GM12878 (cell line): ENCODE data around the gene C1QTNF1. TPM values are rescaled to one million over a fixed set of nuclear protein-coding genes. Genes with fewer than 3 reads are reported as not detected.

Experiments
- ATAC-seq: fragments of 200-7000 bp; cut with Tn5 transposase; 3 replicates; pipeline ENCODE4 v1.9.1; 2020; ENCODE audit warnings: mild to moderate bottlenecking, moderate library complexity
- BruUV-seq: library from RNA; stranded (reverse); fragments of 400-500 nt; replicated peaks from 2 replicates; lab custom pipeline; 2021; lab: Mats Ljungman, UMichigan
- CTCF ChIA-PET: fragments of 300-600 bp; sonication (Branson Sonifier 250); formaldehyde crosslinking; extraction: SDS; loops from one replicate; lab custom pipeline; 2021; ENCODE audit warnings: inconsistent platforms; lab: Yijun Ruan, JAX
- POLR2A ChIA-PET: fragments of 350-600 bp; formaldehyde crosslinking; extraction: SDS; loops from one replicate; lab custom pipeline; 2021; ENCODE audit warnings: inconsistent platforms; lab: Charles Lee
- RAD21 ChIA-PET: fragments of 300-600 bp; sonication (Branson Sonifier 250); formaldehyde crosslinking; loops from one replicate; lab custom pipeline; 2023; ENCODE audit warnings: antibody characterized with exemption; ENCODE audit not compliant: unreplicated experiment; lab: Charles Lee
- SMC1A ChIA-PET: fragments of 300-600 bp; sonication (Branson Sonifier 250); formaldehyde crosslinking; loops from one replicate; lab custom pipeline; 2023; ENCODE audit not compliant: unreplicated experiment, uncharacterized antibody; lab: Charles Lee
- DNase-seq: peaks from one replicate; pipeline ENCODE4 v3.0.0-alpha.2; 2011; ENCODE audit warnings: low read depth, low spot score
- FAIRE-seq: peaks from 3 replicates; lab custom pipeline; 2011; peaks lifted over from hg19 to GRCh38; lab: Jason Lieb, UNC
- H2AFZ ChIP-seq: 2 replicates; pipeline ENCODE4 v1.6.0; 2011; ENCODE audit warnings: low read depth, low read length, control low read depth; ENCODE audit not compliant: control insufficient read depth
- H3K27ac ChIP-seq: 2 replicates; pipeline ENCODE4 v1.5.1; 2011; ENCODE audit warnings: control low read depth; ENCODE audit not compliant: control insufficient read depth, insufficient read depth
- H3K27me3 ChIP-seq, 2 experiments: replicated peaks in 1 of 2; 2 replicates each; pipeline versions ENCODE4 v1.6.0 to v1.6.1; 2011; ENCODE audit warnings: low read length in 1 of 2; ENCODE audit not compliant: control insufficient read depth in 2 of 2, insufficient read depth in 2 of 2
- H3K36me3 ChIP-seq, 2 experiments: 2 replicates each; pipeline ENCODE4 v1.5.1; 2011; ENCODE audit warnings: low read length in 1 of 2; ENCODE audit not compliant: control insufficient read depth in 2 of 2, insufficient read depth in 2 of 2
- H3K4me1 ChIP-seq: 2 replicates; pipeline ENCODE4 v1.6.1; 2011; ENCODE audit warnings: mild to moderate bottlenecking, low read length, moderate library complexity, mixed read lengths; ENCODE audit not compliant: control insufficient read depth, insufficient read depth
- H3K4me2 ChIP-seq: 2 replicates; pipeline ENCODE4 v1.6.0; 2011; ENCODE audit warnings: control low read depth; ENCODE audit not compliant: control insufficient read depth, insufficient read depth
- H3K4me3 ChIP-seq: fragments of 200-600 bp; sonication (generic); 2 replicates; pipeline ENCODE4 v1.5.1; 2016
- H3K79me2 ChIP-seq: 2 replicates; pipeline ENCODE4 v1.6.0; 2011; ENCODE audit warnings: low read length; ENCODE audit not compliant: control insufficient read depth, insufficient read depth
- H3K9ac ChIP-seq: 2 replicates; pipeline ENCODE4 v1.8.0; 2011; ENCODE audit warnings: low read length, control low read depth, mixed read lengths; ENCODE audit not compliant: control insufficient read depth, insufficient read depth
- H3K9me3 ChIP-seq: replicated peaks from 3 replicates; pipeline ENCODE4 v1.5.1; 2011; ENCODE audit warnings: mild to moderate bottlenecking, low read length; ENCODE audit not compliant: control insufficient read depth, insufficient read depth
- H4K20me1 ChIP-seq: 2 replicates; pipeline ENCODE4 v1.6.0; 2011; ENCODE audit not compliant: control insufficient read depth, insufficient read depth
- LARP7 ChIP-seq: fragments of 450-650 bp; IDR thresholded peaks from 2 replicates; pipeline ENCODE4 v1.6.1; 2017; ENCODE audit warnings: mild to moderate bottlenecking
- NRF1 ChIP-seq: conservative IDR thresholded peaks from 2 replicates; pipeline ENCODE4 v1.6.1; 2011; ENCODE audit warnings: mild to moderate bottlenecking, low read depth, low read length, improper control_type of control experiment
- SRF ChIP-seq, 2 experiments: IDR thresholded peaks; 2 replicates each; pipeline ENCODE4 v1.6.1; 2011; ENCODE audit warnings: low read depth in 2 of 2, low read length in 2 of 2, mild to moderate bottlenecking in 1 of 2, moderate library complexity in 1 of 2
- WGBS: methylation state at CpG from one replicate; pipeline ENCODE4 v1.1.6; 2016; ENCODE audit warnings: low lambda C conversion rate; ENCODE audit not compliant: insufficient replicate concordance, insufficient coverage; ENCODE audit errors: missing lambda C conversion rate; 5-methylcytosine and 5-hydroxymethylcytosine counted together
- in situ Hi-C: fragments of 300-500 bp; cut with MboI; formaldehyde crosslinking; loops from 9 replicates; pipeline ENCODE4 v1.14.3; 2018; ENCODE audit warnings: mixed read lengths
- intact Hi-C: fragments of 100-400 bp; cut with micrococcal nuclease; formaldehyde crosslinking; loops from one replicate; pipeline ENCODE4 v1.14.2; 2022; ENCODE audit not compliant: unreplicated experiment
- polyA plus RNA-seq, 11 experiments: library from polyadenylated mRNA; depleted of rRNA in 4 of 11; unstranded in 6 of 11; stranded (reverse) in 5 of 11; fragments of >200 nt; fragmentation: Nextera tagmentation in 4 of 11; fragmentation: Illumina TruSeq in 1 of 11; extraction: Ambion mirVana in 4 of 11; extraction: Trizol in 1 of 11; gene quantifications; 1 replicate in 1 of 11; 2 replicates in 10 of 11; pipeline versions ENCODE4 v1.2.1 to v1.2.3, GENCODE V29; 2011 to 2016; ENCODE audit warnings: inconsistent platforms in 2 of 11, missing spikeins in 2 of 11, low read depth in 1 of 11
- total RNA-seq, 4 experiments: library from RNA; depleted of rRNA in 3 of 4; stranded (reverse); fragments of >200 nt in 3 of 4; fragmentation: Illumina TruSeq in 1 of 4; extraction: Trizol in 1 of 4; gene quantifications; 2 replicates each; pipeline versions ENCODE4 v1.2.1 to v1.2.3, GENCODE V29; 2013 to 2021
- TF ChIP-seq, protein P1 (sequence below): fragments of 450-650 bp; IDR thresholded peaks from 2 replicates; pipeline ENCODE4 v1.6.1; 2018; ENCODE audit warnings: borderline replicate concordance, mild to moderate bottlenecking; ENCODE audit not compliant: partially characterized antibody

C1QTNF1 gene
- total and polyA plus RNA-seq, 10 of the 15 experiments (the other 5 are each of a cell fraction or from before 2014, with no cell fraction given), result 0.05 to 1.1 (median 0.15) TPM; not detected in 4

DNA sequence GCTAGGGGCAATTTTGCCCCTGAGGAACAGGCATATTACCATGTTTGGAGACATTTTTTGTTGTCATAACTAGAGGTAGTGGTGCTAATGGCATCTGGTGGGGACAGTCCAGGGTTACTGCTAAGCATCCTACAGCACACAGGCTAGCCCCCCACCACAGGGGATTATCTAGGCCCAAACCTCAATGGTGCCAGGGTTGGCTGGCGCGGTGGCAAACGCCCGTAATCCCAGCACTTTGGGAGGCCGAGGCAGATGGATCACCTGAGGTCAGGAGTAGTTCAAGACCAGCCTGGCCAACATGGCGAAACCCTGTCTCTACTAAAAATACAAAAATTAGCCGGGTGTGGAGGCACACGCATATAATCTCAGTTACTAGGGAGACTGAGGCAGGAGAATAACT is 15.2 kb downstream of the C1QTNF1 start (continued):
- TF ChIP-seq, protein P1, sequence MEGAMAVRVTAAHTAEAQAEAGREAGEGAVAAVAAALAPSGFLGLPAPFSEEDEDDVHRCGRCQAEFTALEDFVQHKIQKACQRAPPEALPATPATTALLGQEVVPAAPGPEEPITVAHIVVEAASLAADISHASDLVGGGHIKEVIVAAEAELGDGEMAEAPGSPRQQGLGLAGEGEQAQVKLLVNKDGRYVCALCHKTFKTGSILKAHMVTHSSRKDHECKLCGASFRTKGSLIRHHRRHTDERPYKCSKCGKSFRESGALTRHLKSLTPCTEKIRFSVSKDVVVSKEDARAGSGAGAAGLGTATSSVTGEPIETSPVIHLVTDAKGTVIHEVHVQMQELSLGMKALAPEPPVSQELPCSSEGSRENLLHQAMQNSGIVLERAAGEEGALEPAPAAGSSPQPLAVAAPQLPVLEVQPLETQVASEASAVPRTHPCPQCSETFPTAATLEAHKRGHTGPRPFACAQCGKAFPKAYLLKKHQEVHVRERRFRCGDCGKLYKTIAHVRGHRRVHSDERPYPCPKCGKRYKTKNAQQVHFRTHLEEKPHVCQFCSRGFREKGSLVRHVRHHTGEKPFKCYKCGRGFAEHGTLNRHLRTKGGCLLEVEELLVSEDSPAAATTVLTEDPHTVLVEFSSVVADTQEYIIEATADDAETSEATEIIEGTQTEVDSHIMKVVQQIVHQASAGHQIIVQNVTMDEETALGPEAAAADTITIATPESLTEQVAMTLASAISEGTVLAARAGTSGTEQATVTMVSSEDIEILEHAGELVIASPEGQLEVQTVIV, result no peak

DNA sequence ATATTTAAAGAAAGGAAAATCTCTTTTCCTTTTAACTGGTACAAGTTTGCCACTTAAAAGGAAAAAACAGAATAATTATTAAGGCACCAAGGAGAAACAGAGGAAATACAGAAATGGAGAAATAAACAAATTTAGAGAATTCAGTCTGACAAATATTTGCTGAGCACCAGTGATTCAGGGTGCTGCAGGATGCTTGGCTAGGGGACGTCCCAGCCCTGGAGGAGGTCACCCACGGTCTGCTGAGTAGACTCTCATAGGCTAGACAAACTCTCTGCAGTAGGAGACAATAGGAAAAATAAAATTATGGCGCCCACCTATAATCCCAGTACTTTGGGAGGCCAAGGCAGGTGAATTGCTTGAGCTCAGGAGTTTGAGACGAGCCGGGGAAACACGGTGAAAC is 15.9 kb downstream of the C1QTNF1 start:
- intact Hi-C loops, result no loop called here
- WGBS, result 56% methylated on average over 6 of the region's 6 CpGs
- no peaks in the 10 kb centered on the region for H3K36me3 ChIP-seq
- H3K27ac ChIP-seq, result no peak overlapping the region
- FAIRE-seq (no peak), ATAC-seq (no peak)
- no peaks in the 10 kb centered on the region for H3K9me3 ChIP-seq
- no peak overlapping the region for H3K4me3 ChIP-seq
- ChIA-PET POLR2A (no interaction called here), CTCF (interaction anchor here (0.6 to 1.5 kb wide), 3 partner anchors 21 to 54 kb away, joined by 3 to 9 read pairs (median 5); no protein-coding TSS in a partner anchor), SMC1A (interaction anchor here (3.3 kb wide), 1 partner anchor 14 kb away, joined by 10 read pairs; no protein-coding TSS in a partner anchor), RAD21 (no interaction called here)
- BruUV-seq, result no TSS peak
- H3K4me2 ChIP-seq, result no peak overlapping the region
- peaks cover 10% of the 10 kb centered on the region for H3K4me1 ChIP-seq
- H4K20me1 ChIP-seq, result no peaks in the 10 kb centered on the region; the same call in 1 of the 2 replicates
- H3K27me3 ChIP-seq, result no peaks in the 10 kb centered on the region
- H3K9ac ChIP-seq, result no peak overlapping the region
- no peaks in the 10 kb centered on the region for H3K79me2 ChIP-seq
- no peak overlapping the region for H2AFZ ChIP-seq
- TF ChIP-seq SRF (IDR thresholded peaks at IDR 0.05; ENCODE audit: low read depth in 2 of 2, low read length in 2 of 2) (no peak), LARP7 (no peak), NRF1 (no peak)
- TF ChIP-seq, all 136 proteins: peak for 0
- no peak for DNase-seq
- in situ Hi-C loops, result no loop called here
